B cell (primary cell): Measurements from ENCODE around the gene MMAB. TPM values are rescaled to one million over a fixed set of nuclear protein-coding genes. Genes with fewer than 3 reads are reported as not detected.

Source experiments
- ATAC-seq: fragments of 200-7000 bp; cut with Tn5 transposase; one replicate; pipeline ENCODE4 v1.10.0; 2021; ENCODE audit warnings: low read depth, mild to moderate bottlenecking, moderate number of reproducible peaks, moderate library complexity
- CTCF ChIA-PET: fragments of 350-600 bp; sonication (Branson Sonifier 250); formaldehyde crosslinking; loops from one replicate; lab custom pipeline; 2021; ENCODE audit warnings: antibody characterized with exemption, inconsistent platforms; lab: Charles Lee
- POLR2A ChIA-PET: fragments of 350-600 bp; sonication (Branson Sonifier 250); formaldehyde crosslinking; loops from one replicate; lab custom pipeline; 2021; ENCODE audit warnings: antibody characterized with exemption; lab: Charles Lee
- DNase-seq: peaks from one replicate; pipeline ENCODE4 v3.0.0; 2013
- H2AFZ ChIP-seq: 2 replicates; pipeline ENCODE4 v1.6.1; 2012; ENCODE audit warnings: mild to moderate bottlenecking, low read depth, low read length; ENCODE audit not compliant: insufficient read depth, poor library complexity, severe bottlenecking
- H3K27ac ChIP-seq, 2 donors: 1 replicate in 1 of 2; 2 replicates in 1 of 2; pipeline ENCODE4 v1.5.1; 2012 to 2013; ENCODE audit warnings: low read length in 2 of 2, mild to moderate bottlenecking in 2 of 2, moderate library complexity in 1 of 2
- H3K27me3 ChIP-seq, 4 experiments: fragments of 200-600 bp in 1 of 4; sonication (generic) in 1 of 4; replicated peaks in 1 of 4; 1 replicate in 2 of 4; 2 replicates in 2 of 4; pipeline versions ENCODE4 v1.6.1 to v1.7.0; 2013 to 2016; ENCODE audit warnings: low read length in 3 of 4, mild to moderate bottlenecking in 2 of 4, mixed read lengths in 1 of 4, moderate library complexity in 1 of 4; ENCODE audit not compliant: insufficient read depth in 4 of 4, control insufficient read depth in 3 of 4; ENCODE audit errors: control extremely low read depth in 1 of 4
- H3K36me3 ChIP-seq, 2 experiments: replicated peaks in 1 of 2; 1 replicate in 1 of 2; 2 replicates in 1 of 2; pipeline versions ENCODE4 v1.6.1 to v1.7.1; 2013; ENCODE audit warnings: low read length in 1 of 2; ENCODE audit not compliant: insufficient read depth in 2 of 2, control insufficient read depth in 1 of 2; ENCODE audit errors: control extremely low read depth in 1 of 2, extremely low read depth in 1 of 2
- H3K4me1 ChIP-seq, 2 donors: fragments of 200-600 bp in 1 of 2; sonication (generic) in 1 of 2; 1 replicate in 1 of 2; 2 replicates in 1 of 2; pipeline versions ENCODE4 v1.5.1 to v1.6.1; 2013 to 2017; ENCODE audit warnings: low read length in 2 of 2; ENCODE audit not compliant: control insufficient read depth in 2 of 2, insufficient read depth in 2 of 2
- H3K4me2 ChIP-seq: replicated peaks from 2 replicates; pipeline ENCODE3; 2012; ENCODE audit warnings: mild to moderate bottlenecking, low read depth, low read length; ENCODE audit not compliant: poor library complexity, severe bottlenecking
- H3K4me3 ChIP-seq, 5 experiments: fragments of 200-600 bp in 1 of 5; sonication (generic) in 1 of 5; 1 replicate in 3 of 5; 2 replicates in 2 of 5; pipeline versions ENCODE4 v1.5.1 to v1.7.0; 2011 to 2016; ENCODE audit warnings: low read length in 4 of 5, mild to moderate bottlenecking in 4 of 5, low read depth in 2 of 5, control low read depth in 1 of 5, moderate library complexity in 1 of 5; ENCODE audit not compliant: insufficient read depth in 1 of 5; ENCODE audit errors: control extremely low read depth in 1 of 5, extremely low read depth in 1 of 5
- H3K79me2 ChIP-seq: fragments of 200-600 bp; sonication (generic); one replicate; pipeline ENCODE4 v1.6.0; 2016; ENCODE audit warnings: low read length; ENCODE audit not compliant: control insufficient read depth, insufficient read depth
- H3K9ac ChIP-seq: fragments of 200-600 bp; sonication (generic); 2 replicates; pipeline ENCODE4 v1.6.1; 2017; ENCODE audit warnings: mild to moderate bottlenecking, low read length, moderate library complexity
- H3K9me3 ChIP-seq, 3 donors: one replicate each; pipeline versions ENCODE4 v1.6.1 to v1.7.1; 2013; ENCODE audit warnings: low read length in 2 of 3; ENCODE audit not compliant: control insufficient read depth in 2 of 3, insufficient read depth in 1 of 3; ENCODE audit errors: control extremely low read depth in 1 of 3
- H4K20me1 ChIP-seq: 2 replicates; pipeline ENCODE4 v1.6.0; 2012; ENCODE audit warnings: mild to moderate bottlenecking, low read length; ENCODE audit not compliant: insufficient read depth, control insufficient read depth, poor library complexity, severe bottlenecking
- H3K27ac Mint-ChIP-seq: one replicate; pipeline ENCODE4 v1.8.0; 2021; ENCODE audit warnings: mixed read lengths
- H3K27me3 Mint-ChIP-seq: one replicate; pipeline ENCODE4 v1.8.0; 2021; ENCODE audit warnings: mixed read lengths
- H3K4me1 Mint-ChIP-seq: one replicate; pipeline ENCODE4 v1.8.0; 2021; ENCODE audit warnings: mixed read lengths
- H3K4me3 Mint-ChIP-seq: one replicate; pipeline ENCODE4 v1.8.0; 2021; ENCODE audit warnings: mixed read lengths
- H3K9me3 Mint-ChIP-seq: one replicate; pipeline ENCODE4 v1.8.0; 2022; ENCODE audit warnings: mixed read lengths; ENCODE audit not compliant: insufficient read depth
- CTCF ChIP-seq: fragments of 200-600 bp; IDR thresholded peaks from one replicate; pipeline ENCODE4 v1.8.0; 2022; ENCODE audit warnings: antibody characterized with exemption, mild to moderate bottlenecking
- EZH2 ChIP-seq: IDR thresholded peaks from 2 replicates; pipeline ENCODE4 v1.6.1; 2012; ENCODE audit warnings: borderline replicate concordance, low read depth, mild to moderate bottlenecking, moderate library complexity, low read length; ENCODE audit not compliant: insufficient read depth, poor library complexity, severe bottlenecking
- WGBS: methylation state at CpG from one replicate; pipeline ENCODE4 v1.1.5; 2013; ENCODE audit warnings: missing lambda C conversion rate; ENCODE audit not compliant: insufficient coverage; 5-methylcytosine and 5-hydroxymethylcytosine counted together
- intact Hi-C: fragments of 100-400 bp; cut with micrococcal nuclease; formaldehyde crosslinking; loops from one replicate; pipeline ENCODE4 v1.10.0; 2022
- polyA plus RNA-seq: library from polyadenylated mRNA; depleted of rRNA; stranded (reverse); fragments of >200 nt; gene quantifications from 2 replicates; pipeline ENCODE4 v1.2.3, GENCODE V29; 2012
- total RNA-seq, 2 donors: library from RNA; stranded (reverse); fragments of 120-200 nt in 1 of 2; gene quantifications; 1 replicate in 1 of 2; 2 replicates in 1 of 2; pipeline versions ENCODE4 v1.2.3 to v1.2.4, GENCODE V29; 2013 to 2022

MMAB gene
- total and polyA plus RNA-seq, 2 donors (not counting 1 experiment from before 2014, with no cell fraction given) = 15.0 to 20.5 TPM

DNA sequence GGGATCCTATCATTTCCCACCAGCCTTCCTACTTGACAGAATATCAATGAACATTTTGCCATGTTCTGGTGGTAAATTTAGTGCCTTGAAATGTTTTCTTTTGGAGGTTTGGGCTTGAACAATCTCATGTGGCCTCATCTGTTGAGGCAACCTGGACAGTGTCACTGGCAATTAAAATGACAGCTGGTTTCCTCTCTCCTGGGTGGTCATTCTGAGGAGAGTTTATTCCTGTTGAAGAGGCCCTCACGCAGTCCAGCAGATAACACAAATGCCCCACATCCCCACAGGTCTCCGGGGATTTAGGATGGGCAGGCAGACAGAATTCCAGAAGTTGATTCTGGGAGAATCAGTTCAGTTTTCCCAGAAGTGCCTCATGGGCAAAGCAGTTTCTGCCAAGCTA is 41.9 kb downstream of the MMAB start:
- H3K4me1 ChIP-seq = no peaks in the 10 kb centered on the region
- Mint-ChIP-seq H3K27me3 (no peaks in the 10 kb centered on the region), H3K27ac (no peak overlapping the region), H3K9me3 (no peaks in the 10 kb centered on the region), H3K4me1 (no peaks in the 10 kb centered on the region), H3K4me3 (no peak overlapping the region)
- DNase-seq = no peak
- intact Hi-C loops = no loop called here
- H3K79me2 ChIP-seq = no peaks in the 10 kb centered on the region
- H2AFZ ChIP-seq = no peak overlapping the region
- ChIA-PET POLR2A (no interaction called here), CTCF (no interaction called here)
- TF ChIP-seq CTCF = no peak
- no peak for TF ChIP-seq EZH2
- peaks cover 0 to 43% of the 10 kb centered on the region in 2 experiments for H3K36me3 ChIP-seq
- H3K9me3 ChIP-seq = no peaks in the 10 kb centered on the region
- H3K4me3 ChIP-seq = no peak overlapping the region
- H3K27me3 ChIP-seq = no peaks in the 10 kb centered on the region
- ATAC-seq = no peak
- WGBS = no CpG with 5 or more reads among the region's 2 CpGs
- no peak overlapping the region for H3K27ac ChIP-seq
- no peak overlapping the region for H3K4me2 ChIP-seq
- no peaks in the 10 kb centered on the region for H4K20me1 ChIP-seq
- no peak overlapping the region for H3K9ac ChIP-seq

- POLR2A ChIA-PET = no interaction called here
- H3K9me3 ChIP-seq = no peaks in the 10 kb centered on the region
- no peaks in the 10 kb centered on the region for H3K79me2 ChIP-seq
- H3K9me3 Mint-ChIP-seq = no peaks in the 10 kb centered on the region
- no peaks in the 10 kb centered on the region for H3K4me1 Mint-ChIP-seq
- no peak overlapping the region for H3K27ac ChIP-seq
- H3K4me3 Mint-ChIP-seq = no peak overlapping the region
- H3K4me2 ChIP-seq = no peak overlapping the region
- H3K9ac ChIP-seq = no peak overlapping the region
- no peaks in the 10 kb centered on the region for H3K27me3 Mint-ChIP-seq
- H3K4me3 ChIP-seq = no peak overlapping the region
- H2AFZ ChIP-seq = no peak overlapping the region
- no peak for ATAC-seq
- 93% methylated on average over 10 of the region's 19 CpGs for WGBS
- TF ChIP-seq CTCF = no peak
- no peaks in the 10 kb centered on the region for H3K27me3 ChIP-seq
- H3K36me3 ChIP-seq = peaks cover 0 to 48% of the 10 kb centered on the region in 2 experiments
- CTCF ChIA-PET = interaction anchor here (1.1 to 1.4 kb wide), 2 partner anchors 11 to 13 kb away, joined by 3 to 4 read pairs; no protein-coding TSS in a partner anchor
- no peak overlapping the region for H3K27ac Mint-ChIP-seq
- no peak for DNase-seq
- H4K20me1 ChIP-seq = no peaks in the 10 kb centered on the region
- intact Hi-C loops = no loop called here
- no peaks in the 10 kb centered on the region for H3K4me1 ChIP-seq
Observed at GRCh38 chr12:109529691-109530640, 43.3 kb downstream of the MMAB start.
